Breast epithelium (tissue), 4 donors: ENCODE results near the gene MUS81. TPM values are rescaled to one million over a fixed set of nuclear protein-coding genes. Genes with fewer than 3 reads are reported as not detected.

ENCODE experiments used
- DNase-seq, 2 donors: peaks; one replicate each; pipeline ENCODE4 v3.0.0-alpha.2; 2019; ENCODE audit warnings: low spot score in 2 of 2
- H3K27ac ChIP-seq, 2 donors: fragments of 200-600 bp; sonication (generic) in 1 of 2; one replicate each; pipeline ENCODE4 v1.5.1; 2016 to 2019; ENCODE audit warnings: mild to moderate bottlenecking in 1 of 2
- H3K27me3 ChIP-seq, 2 donors: fragments of 200-600 bp; sonication (generic) in 1 of 2; one replicate each; pipeline versions ENCODE4 v1.5.1 to v1.6.0; 2017 to 2019; ENCODE audit warnings: control low read depth in 1 of 2, mild to moderate bottlenecking in 1 of 2
- H3K36me3 ChIP-seq: fragments of 200-600 bp; one replicate; pipeline ENCODE4 v1.5.1; 2019
- H3K4me1 ChIP-seq, 2 donors: fragments of 200-600 bp; sonication (generic); one replicate each; pipeline ENCODE4 v1.5.1; 2016 to 2019; ENCODE audit warnings: control low read depth in 1 of 2
- H3K4me3 ChIP-seq, 3 donors: fragments of 200-600 bp; sonication (generic); 1 replicate in 2 of 3; 2 replicates in 1 of 3; pipeline ENCODE4 v1.5.1; 2016 to 2019; ENCODE audit warnings: mild to moderate bottlenecking in 3 of 3, moderate library complexity in 2 of 3
- H3K9me3 ChIP-seq, 2 donors: fragments of 200-600 bp; sonication (generic) in 1 of 2; one replicate each; pipeline ENCODE4 v1.5.1; 2016 to 2019; ENCODE audit warnings: control low read depth in 1 of 2
- POLR2A ChIP-seq: fragments of 450-650 bp; IDR thresholded peaks from one replicate; pipeline ENCODE4 v1.6.1; 2016; ENCODE audit warnings: antibody characterized with exemption, mild to moderate bottlenecking, moderate library complexity
- POLR2AphosphoS5 ChIP-seq, 3 donors: sonication (generic); formaldehyde crosslinking; IDR thresholded peaks; one replicate each; pipeline ENCODE4 v1.6.1; 2017; ENCODE audit warnings: antibody characterized with exemption in 3 of 3
- intact Hi-C: fragments of 100-400 bp; cut with DNase I; formaldehyde crosslinking; loops from one replicate; pipeline ENCODE4 v1.15.1; 2023; ENCODE audit warnings: low total_unique reads
- total RNA-seq, 3 donors: library from RNA; depleted of rRNA; stranded (reverse); fragments of >200 nt; gene quantifications; one replicate each; pipeline ENCODE4 v1.1.0, GENCODE V29; 2016
- TF ChIP-seq, protein P1 (sequence below), 3 donors: fragments of 450-650 bp; IDR thresholded peaks; one replicate each; pipeline ENCODE4 v1.5.1; 2016 to 2017; ENCODE audit warnings: antibody characterized with exemption in 3 of 3, mild to moderate bottlenecking in 3 of 3, moderate library complexity in 3 of 3

MUS81 gene, protein sequence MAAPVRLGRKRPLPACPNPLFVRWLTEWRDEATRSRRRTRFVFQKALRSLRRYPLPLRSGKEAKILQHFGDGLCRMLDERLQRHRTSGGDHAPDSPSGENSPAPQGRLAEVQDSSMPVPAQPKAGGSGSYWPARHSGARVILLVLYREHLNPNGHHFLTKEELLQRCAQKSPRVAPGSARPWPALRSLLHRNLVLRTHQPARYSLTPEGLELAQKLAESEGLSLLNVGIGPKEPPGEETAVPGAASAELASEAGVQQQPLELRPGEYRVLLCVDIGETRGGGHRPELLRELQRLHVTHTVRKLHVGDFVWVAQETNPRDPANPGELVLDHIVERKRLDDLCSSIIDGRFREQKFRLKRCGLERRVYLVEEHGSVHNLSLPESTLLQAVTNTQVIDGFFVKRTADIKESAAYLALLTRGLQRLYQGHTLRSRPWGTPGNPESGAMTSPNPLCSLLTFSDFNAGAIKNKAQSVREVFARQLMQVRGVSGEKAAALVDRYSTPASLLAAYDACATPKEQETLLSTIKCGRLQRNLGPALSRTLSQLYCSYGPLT
- total RNA-seq: 10 to 100 TPM; 29.8 to 44.6 (median 42.9) TPM

DNA sequence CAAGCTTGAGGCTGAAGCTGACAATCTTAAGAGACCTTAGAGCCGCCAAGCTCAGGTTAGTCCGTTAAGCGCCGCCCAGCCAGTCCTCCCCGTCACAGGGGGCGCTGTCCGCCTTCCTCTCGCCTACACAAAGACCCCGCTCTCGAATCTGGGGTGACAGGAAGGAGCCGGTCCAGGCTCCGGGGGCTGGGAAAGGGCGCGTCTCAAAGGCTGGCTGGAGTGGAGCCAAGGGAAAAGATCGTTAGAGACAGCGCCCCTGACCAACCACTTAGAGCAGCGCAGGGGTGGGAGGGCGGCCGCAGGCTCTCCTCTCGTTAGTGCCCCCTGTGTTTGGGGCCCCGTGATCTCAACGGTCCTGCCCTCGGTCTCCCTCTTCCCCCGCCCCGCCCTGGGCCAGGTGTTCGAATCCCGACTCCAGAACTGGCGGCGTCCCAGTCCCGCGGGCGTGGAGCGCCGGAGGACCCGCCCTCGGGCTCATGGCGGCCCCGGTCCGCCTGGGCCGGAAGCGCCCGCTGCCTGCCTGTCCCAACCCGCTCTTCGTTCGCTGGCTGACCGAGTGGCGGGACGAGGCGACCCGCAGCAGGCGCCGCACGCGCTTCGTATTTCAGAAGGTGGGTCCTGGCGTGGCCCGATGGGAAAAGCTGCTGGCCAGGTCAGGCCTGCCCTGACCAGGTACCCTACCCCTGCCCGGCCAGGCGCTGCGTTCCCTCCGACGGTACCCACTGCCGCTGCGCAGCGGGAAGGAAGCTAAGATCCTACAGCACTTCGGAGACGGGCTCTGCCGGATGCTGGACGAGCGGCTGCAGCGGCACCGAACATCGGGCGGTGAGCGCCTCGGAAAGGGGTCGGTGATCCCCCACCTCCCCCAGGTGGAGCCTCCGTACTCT is at the start of gene MUS81:
Gene MUS81 (plus strand): TSS at position 156 of the 887 bp plus-strand sequence. CDS start 321 bp downstream, at position 477.
- H3K4me1 ChIP-seq: peaks cover 5 to 16% of the 10 kb centered on the region in 2 donors
- DNase-seq: peak; percentile 98
- intact Hi-C loops: no loop called here

DNA sequence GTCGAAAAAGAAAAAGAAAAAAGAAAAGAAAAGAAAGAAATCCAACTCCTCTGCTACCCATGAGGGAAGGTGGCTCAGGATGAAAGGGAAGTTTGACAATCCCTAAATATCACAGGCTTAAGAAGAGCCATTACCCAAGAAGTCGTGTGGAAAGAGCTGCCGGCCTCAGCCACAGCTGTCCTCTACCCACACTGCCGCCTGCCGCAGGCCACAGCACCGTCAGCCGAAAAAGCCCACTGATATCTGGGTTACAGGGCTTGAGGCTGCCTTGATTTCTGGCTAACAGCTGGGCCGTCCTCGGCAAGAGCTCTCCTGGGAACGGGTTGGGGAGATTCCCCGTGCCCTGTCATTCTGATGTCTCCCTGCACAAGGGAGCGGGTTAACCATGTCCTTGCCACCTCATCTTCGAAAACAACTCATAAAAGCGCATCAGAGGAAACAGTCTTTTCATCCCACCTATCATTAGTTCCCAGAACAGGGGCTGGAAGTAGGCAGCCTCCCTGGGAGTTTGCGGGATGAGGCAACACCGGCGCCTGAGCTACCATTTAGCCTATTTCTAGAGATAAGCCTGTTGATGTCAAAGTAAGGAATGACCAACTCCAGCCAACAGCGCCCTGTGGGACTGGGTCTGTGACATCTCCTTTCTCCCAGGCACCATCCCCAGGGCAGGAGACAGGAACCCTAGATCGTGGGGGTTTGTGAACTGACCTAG is 48.3 kb upstream of the MUS81 start:
- Histone ChIP-seq H3K9me3 (no peaks in the 10 kb centered on the region), H3K4me1 (peaks cover 0 to 14% of the 10 kb centered on the region in 2 donors), H3K27ac (peak overlapping the region in 1 of 2 donors; percentile 10), H3K27me3 (no peaks in the 10 kb centered on the region), H3K4me3 (no peak overlapping the region), H3K36me3 (no peaks in the 10 kb centered on the region)
- intact Hi-C loops: loop anchor here (5.0 kb wide), 1 partner anchor 1710 kb away; the partner anchor contains the start of gene CABP2
- DNase-seq: no peak
- TF ChIP-seq POLR2AphosphoS5 (IDR thresholded peaks at IDR 0.05) (no peak), POLR2A (no peak)
- TF ChIP-seq, protein P1, sequence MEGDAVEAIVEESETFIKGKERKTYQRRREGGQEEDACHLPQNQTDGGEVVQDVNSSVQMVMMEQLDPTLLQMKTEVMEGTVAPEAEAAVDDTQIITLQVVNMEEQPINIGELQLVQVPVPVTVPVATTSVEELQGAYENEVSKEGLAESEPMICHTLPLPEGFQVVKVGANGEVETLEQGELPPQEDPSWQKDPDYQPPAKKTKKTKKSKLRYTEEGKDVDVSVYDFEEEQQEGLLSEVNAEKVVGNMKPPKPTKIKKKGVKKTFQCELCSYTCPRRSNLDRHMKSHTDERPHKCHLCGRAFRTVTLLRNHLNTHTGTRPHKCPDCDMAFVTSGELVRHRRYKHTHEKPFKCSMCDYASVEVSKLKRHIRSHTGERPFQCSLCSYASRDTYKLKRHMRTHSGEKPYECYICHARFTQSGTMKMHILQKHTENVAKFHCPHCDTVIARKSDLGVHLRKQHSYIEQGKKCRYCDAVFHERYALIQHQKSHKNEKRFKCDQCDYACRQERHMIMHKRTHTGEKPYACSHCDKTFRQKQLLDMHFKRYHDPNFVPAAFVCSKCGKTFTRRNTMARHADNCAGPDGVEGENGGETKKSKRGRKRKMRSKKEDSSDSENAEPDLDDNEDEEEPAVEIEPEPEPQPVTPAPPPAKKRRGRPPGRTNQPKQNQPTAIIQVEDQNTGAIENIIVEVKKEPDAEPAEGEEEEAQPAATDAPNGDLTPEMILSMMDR (IDR thresholded peaks at IDR 0.05): no peak

More for the DNA sequence above, at the start of gene MUS81:
- TF ChIP-seq, protein P1 (IDR thresholded peaks at IDR 0.05): peak; percentile 54 to 90 (median 78)
- peak; percentile 56 to 91 (median 86) for TF ChIP-seq POLR2AphosphoS5 (IDR thresholded peaks at IDR 0.05)
- peak; percentile 32 for TF ChIP-seq POLR2A
- Histone ChIP-seq H3K27me3 (no peaks in the 10 kb centered on the region), H3K4me3 (peak within 1 kb of the TSS; percentile 85 to 100 (median 99)), H3K27ac (peak within 1 kb of the TSS; percentile 97 to 99), H3K9me3 (no peaks in the 10 kb centered on the region), H3K36me3 (peaks cover 5% of the 10 kb centered on the region)

DNA sequence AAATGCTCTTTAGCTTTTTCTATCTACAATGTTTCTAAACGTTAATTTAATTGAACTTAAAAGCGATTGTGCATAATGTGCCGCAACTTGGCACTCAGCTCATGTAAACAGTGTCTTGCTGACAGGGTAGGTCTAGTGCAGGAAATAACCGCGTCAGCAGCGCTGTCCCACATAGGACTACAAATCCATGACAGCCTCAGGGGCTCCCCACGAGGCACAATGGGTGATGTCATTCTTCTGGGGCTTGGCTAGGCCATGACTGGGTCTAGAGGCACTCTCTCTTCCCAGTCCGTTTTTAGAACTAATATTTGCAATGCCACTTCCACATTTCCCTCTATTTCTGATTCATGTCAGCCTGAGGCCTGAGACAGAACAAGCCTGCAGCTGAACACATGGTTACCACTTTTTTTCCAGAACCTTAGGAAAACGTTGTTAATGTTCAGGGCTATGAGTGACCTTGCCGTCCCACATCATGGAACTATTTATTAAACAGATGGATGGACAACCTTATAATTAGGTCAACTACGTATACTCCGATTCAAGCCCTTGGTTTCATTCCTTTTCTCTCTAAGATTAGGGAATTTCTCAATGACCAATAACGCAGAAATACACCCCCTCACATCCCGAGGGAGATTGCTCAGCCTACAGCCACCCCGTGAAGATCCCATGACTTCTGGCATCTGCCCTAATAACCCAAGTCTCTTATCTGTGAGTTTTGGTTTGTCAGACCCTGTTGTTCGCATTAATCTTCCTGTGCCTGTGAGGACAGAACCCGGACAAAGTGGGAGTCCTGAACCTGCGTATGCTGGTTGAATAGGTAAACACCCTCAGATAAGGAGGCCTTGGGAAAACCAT is 45.9 kb upstream of the MUS81 start:
- H3K27me3 ChIP-seq: no peaks in the 10 kb centered on the region
- H3K9me3 ChIP-seq: no peaks in the 10 kb centered on the region
- H3K27ac ChIP-seq: peak overlapping the region; percentile 61 to 84
- H3K4me1 ChIP-seq: peaks cover 0 to 14% of the 10 kb centered on the region in 2 donors
- no peaks in the 10 kb centered on the region for H3K36me3 ChIP-seq
- peak in 1 of 2 donors; percentile 82 for DNase-seq
- intact Hi-C loops: loop anchor here (5.0 kb wide), 1 partner anchor 1708 kb away; the partner anchor contains the start of gene CABP2
- H3K4me3 ChIP-seq: peak overlapping the region in 1 of 3 donors; percentile 16
- TF ChIP-seq POLR2AphosphoS5 (IDR thresholded peaks at IDR 0.05) (peak in 1 of 3 donors; percentile 30), POLR2A (no peak)

DNA sequence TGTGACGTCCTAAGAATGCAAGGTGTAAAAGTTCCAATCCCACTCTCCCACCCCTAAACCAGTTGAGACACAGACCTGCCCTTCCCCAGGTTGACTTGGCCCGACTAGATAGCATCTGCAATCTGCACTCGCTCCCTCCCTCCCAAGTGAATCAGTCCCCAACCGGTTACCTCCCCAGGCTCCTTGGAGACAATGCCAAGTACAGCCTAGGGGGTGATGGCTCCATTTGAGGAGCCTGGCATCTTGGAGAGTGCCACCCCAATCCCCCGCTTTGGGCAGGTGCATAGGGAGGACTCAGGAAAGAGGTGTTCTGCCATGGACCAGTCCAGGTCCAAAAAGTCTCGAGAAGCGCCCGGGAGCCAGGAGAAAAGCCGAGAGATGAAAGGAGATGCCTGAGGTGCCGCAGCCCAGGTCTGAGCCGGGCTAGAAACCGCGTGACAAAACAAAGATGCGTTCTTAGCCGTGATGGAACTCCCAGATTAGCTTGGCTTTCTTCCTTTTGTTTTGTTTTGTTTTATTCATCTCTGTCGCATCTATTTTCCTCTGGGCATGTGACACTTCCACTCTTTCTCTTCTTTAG is 45.2 kb upstream of the MUS81 start:
- Histone ChIP-seq H3K27ac (peak overlapping the region; percentile 61 to 84), H3K36me3 (no peaks in the 10 kb centered on the region), H3K4me1 (peaks cover 0 to 14% of the 10 kb centered on the region in 2 donors), H3K4me3 (no peak overlapping the region), H3K27me3 (no peaks in the 10 kb centered on the region), H3K9me3 (no peaks in the 10 kb centered on the region)
- intact Hi-C loops: loop anchor here (5.0 kb wide), 2 partner anchors 103 to 1707 kb away; partner anchors contain the start of genes CABP2 and KAT5
- TF ChIP-seq, protein P1 (IDR thresholded peaks at IDR 0.05): no peak
- TF ChIP-seq POLR2AphosphoS5 (IDR thresholded peaks at IDR 0.05) (no peak), POLR2A (no peak)
- no peak for DNase-seq
